ENCODE measurements around the gene CUTC. TPM values are rescaled to one million over a fixed set of nuclear protein-coding genes. Genes with fewer than 3 reads are reported as not detected.

CUTC gene, protein sequence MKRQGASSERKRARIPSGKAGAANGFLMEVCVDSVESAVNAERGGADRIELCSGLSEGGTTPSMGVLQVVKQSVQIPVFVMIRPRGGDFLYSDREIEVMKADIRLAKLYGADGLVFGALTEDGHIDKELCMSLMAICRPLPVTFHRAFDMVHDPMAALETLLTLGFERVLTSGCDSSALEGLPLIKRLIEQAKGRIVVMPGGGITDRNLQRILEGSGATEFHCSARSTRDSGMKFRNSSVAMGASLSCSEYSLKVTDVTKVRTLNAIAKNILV
- 32.6 to 38.9 TPM (median 37.0 TPM) in 5 replicates for total RNA-seq (2022; extraction: Qiagen RNA extraction; ENCODE audit: low read depth)

DNA sequence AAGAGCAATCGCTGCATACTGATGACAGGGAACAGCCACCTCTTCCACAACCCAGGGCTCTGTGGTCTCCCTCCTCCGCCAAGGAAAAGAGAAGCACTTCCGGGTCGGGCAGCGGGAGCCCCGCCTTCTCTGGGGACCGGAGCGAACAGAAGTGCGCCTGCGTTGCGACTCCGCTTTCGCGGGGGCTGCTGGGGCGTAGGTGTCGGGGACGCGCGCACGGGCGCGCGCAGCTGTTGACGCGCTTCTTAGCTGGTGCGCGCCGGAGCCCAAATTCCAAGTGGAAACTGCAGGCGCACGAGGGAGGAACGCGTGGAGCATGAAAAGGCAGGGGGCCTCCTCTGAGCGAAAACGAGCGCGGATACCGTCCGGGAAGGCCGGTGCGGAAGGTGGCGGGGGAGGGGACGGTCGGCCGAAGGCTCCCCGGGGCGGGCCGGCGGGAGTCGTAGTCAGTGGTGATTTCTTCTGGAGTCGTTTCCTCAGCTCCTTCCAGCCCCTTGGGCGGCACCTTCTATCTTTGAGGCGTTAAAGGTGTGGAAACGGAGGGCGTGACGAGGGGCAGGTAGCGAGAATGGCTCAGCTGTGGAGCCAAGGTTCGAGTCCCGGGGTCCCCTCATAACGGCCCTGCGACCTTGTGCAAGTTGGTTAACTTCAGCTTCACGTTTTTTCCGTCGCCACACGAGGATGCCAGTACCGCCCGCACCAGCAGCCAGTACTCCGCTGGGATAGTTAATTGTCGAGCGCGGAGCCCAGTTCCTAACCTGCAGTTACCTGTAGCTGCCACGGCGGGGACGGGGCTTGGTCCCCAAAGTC, at the start of gene CUTC, which contains the start of gene COX15:
Gene CUTC (plus strand): TSS at position 202 of the 810 bp plus-strand sequence. CDS start 115 bp downstream, at position 317.
Gene COX15 (minus strand): TSS at position 95 of the 810 bp plus-strand sequence. CDS start 78 bp downstream, at position 17.

DNA sequence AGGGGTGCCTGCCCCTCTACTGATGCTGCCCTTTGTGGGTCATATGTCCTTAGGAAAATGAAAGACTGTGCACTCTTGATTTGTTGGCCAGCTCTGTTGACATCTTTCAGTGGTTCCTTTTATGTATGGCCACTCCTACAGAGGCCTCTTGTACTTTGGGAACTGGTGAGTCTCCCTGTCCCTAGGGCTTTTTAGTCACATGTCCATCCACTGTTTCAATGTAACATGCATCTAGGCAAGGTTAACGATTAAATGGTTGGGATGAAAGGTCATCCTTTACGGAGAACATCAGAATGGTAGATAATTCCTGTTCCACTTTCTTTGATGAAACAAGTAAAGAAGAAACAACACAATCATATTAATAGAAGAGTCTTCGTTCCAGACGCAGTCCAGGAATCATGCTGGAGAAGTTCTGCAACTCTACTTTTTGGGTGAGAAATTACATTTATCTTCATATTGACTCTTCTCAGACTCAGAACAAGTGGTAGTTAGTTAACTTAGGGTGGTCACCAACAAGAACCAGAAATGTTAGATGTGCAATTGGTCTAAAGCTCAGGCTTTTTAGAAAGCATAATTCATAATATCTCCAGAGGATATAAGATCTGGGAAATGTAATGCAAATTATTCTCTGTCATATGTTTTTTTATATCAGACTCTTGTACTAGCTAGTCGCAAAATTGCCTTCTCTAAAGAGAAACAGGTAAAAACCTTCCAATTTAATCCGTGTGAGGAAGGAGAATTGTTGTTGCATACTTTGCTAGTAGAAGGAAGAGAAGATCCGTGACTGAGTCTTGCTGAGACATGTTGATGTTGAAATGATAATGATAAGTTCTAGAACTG, 50.6 kb downstream of the CUTC start, which contains the start of gene ABCC2:
Gene ABCC2 (plus strand): TSS at position 194 of the 840 bp plus-strand sequence. CDS start 205 bp downstream, at position 399.

Other genes starting within 250 kb of the CUTC start
- not detected in 5 replicates for gene NKX2-3, start 199.3 kb upstream of the CUTC start, total RNA-seq (2022; extraction: Qiagen RNA extraction; ENCODE audit: low read depth)
- 21.7 to 30.5 TPM (median 26.0 TPM) in 5 replicates for gene SLC25A28, start 111.8 kb upstream of the CUTC start, total RNA-seq (2022; extraction: Qiagen RNA extraction; ENCODE audit: low read depth)
- gene ENTPD7, start 72.7 kb upstream of the CUTC start, total RNA-seq (2022; extraction: Qiagen RNA extraction; ENCODE audit: low read depth), result 8.5 to 13.5 TPM (median 12.7 TPM) in 5 replicates
- 29.2 to 32.9 TPM (median 30.2 TPM) in 5 replicates for gene COX15, start 107 bp upstream of the CUTC start, total RNA-seq (2022; extraction: Qiagen RNA extraction; ENCODE audit: low read depth)
- 144 to 173 TPM (median 148 TPM) in 5 replicates for gene ABCC2, start 50.4 kb downstream of the CUTC start, total RNA-seq (2022; extraction: Qiagen RNA extraction; ENCODE audit: low read depth)

All from A549 treated with ZK216348 at 1 μM for 4 hours (cell line).